Measurements from ENCODE around the gene EFNA5.

The EFNA5 gene

GRCh38 chr5:107542831-107543231, 127.9 kb downstream of the EFNA5 start:
- WGBS = 91% methylated on average over 7 of the region's 7 CpGs
- Histone ChIP-seq H3K9me3 (ENCODE audit: insufficient read depth, low read depth, low read length) (no peaks in the 10 kb centered on the region), H3K9ac (ENCODE audit: low read depth, low read length) (no peak overlapping the region), H3K36me3 (ENCODE audit: insufficient read depth, low read length) (no peaks in the 10 kb centered on the region), H3K27ac (ENCODE audit: low read depth, low read length) (no peak overlapping the region), H3K4me1 (ENCODE audit: insufficient read depth, low read length) (peaks cover 36% of the 10 kb centered on the region), H3K27me3 (ENCODE audit: insufficient read depth, low read length) (no peaks in the 10 kb centered on the region), H3K4me3 (ENCODE audit: low read length) (no peak overlapping the region)

- H3K27ac ChIP-seq (ENCODE audit: low read depth, low read length) = no peak overlapping the region
- no peaks in the 10 kb centered on the region for H3K36me3 ChIP-seq (ENCODE audit: insufficient read depth, low read length)
- WGBS = 81% methylated on average over 4 of the region's 4 CpGs
- H3K27me3 ChIP-seq (ENCODE audit: insufficient read depth, low read length) = no peaks in the 10 kb centered on the region
- no peaks in the 10 kb centered on the region for H3K9me3 ChIP-seq (ENCODE audit: insufficient read depth, low read depth, low read length)
- peaks cover 36% of the 10 kb centered on the region for H3K4me1 ChIP-seq (ENCODE audit: insufficient read depth, low read length)
- H3K9ac ChIP-seq (ENCODE audit: low read depth, low read length) = no peak overlapping the region
- H3K4me3 ChIP-seq (ENCODE audit: low read length) = no peak overlapping the region
These were observed 128.3 kb downstream of the EFNA5 start for GRCh38 chr5:107542428-107542827.

GRCh38 chr5:107541400-107541799, 129.3 kb downstream of the EFNA5 start:
- H3K27ac ChIP-seq (ENCODE audit: low read depth, low read length) = no peak overlapping the region
- H3K9ac ChIP-seq (ENCODE audit: low read depth, low read length) = no peak overlapping the region
- peaks cover 31% of the 10 kb centered on the region for H3K4me1 ChIP-seq (ENCODE audit: insufficient read depth, low read length)
- no peak overlapping the region for H3K4me3 ChIP-seq (ENCODE audit: low read length)
- no peaks in the 10 kb centered on the region for H3K36me3 ChIP-seq (ENCODE audit: insufficient read depth, low read length)
- WGBS = no CpG with 5 or more reads among the region's 1 CpG
- no peaks in the 10 kb centered on the region for H3K9me3 ChIP-seq (ENCODE audit: insufficient read depth, low read depth, low read length)
- H3K27me3 ChIP-seq (ENCODE audit: insufficient read depth, low read length) = no peaks in the 10 kb centered on the region

GRCh38 chr5:107539726-107540330, 130.9 kb downstream of the EFNA5 start:
- H3K27me3 ChIP-seq (ENCODE audit: insufficient read depth, low read length) = no peaks in the 10 kb centered on the region
- H3K4me3 ChIP-seq (ENCODE audit: low read length) = no peak overlapping the region
- H3K9me3 ChIP-seq (ENCODE audit: insufficient read depth, low read depth, low read length) = no peaks in the 10 kb centered on the region
- H3K4me1 ChIP-seq (ENCODE audit: insufficient read depth, low read length) = peaks cover 35% of the 10 kb centered on the region
- H3K9ac ChIP-seq (ENCODE audit: low read depth, low read length) = no peak overlapping the region
- 85% methylated on average over 4 of the region's 4 CpGs for WGBS
- H3K36me3 ChIP-seq (ENCODE audit: insufficient read depth, low read length) = no peaks in the 10 kb centered on the region
- no peak overlapping the region for H3K27ac ChIP-seq (ENCODE audit: low read depth, low read length)

GRCh38 chr5:107538805-107539445, 131.8 kb downstream of the EFNA5 start:
- Histone ChIP-seq H3K4me1 (ENCODE audit: insufficient read depth, low read length) (peaks cover 27% of the 10 kb centered on the region), H3K9ac (ENCODE audit: low read depth, low read length) (no peak overlapping the region), H3K27me3 (ENCODE audit: insufficient read depth, low read length) (no peaks in the 10 kb centered on the region), H3K9me3 (ENCODE audit: insufficient read depth, low read depth, low read length) (no peaks in the 10 kb centered on the region), H3K4me3 (ENCODE audit: low read length) (no peak overlapping the region), H3K27ac (ENCODE audit: low read depth, low read length) (no peak overlapping the region), H3K36me3 (ENCODE audit: insufficient read depth, low read length) (no peaks in the 10 kb centered on the region)
- WGBS = 91% methylated on average over 5 of the region's 5 CpGs

- H3K9ac ChIP-seq (ENCODE audit: low read depth, low read length) = no peak overlapping the region
- no peaks in the 10 kb centered on the region for H3K9me3 ChIP-seq (ENCODE audit: insufficient read depth, low read depth, low read length)
- no peaks in the 10 kb centered on the region for H3K36me3 ChIP-seq (ENCODE audit: insufficient read depth, low read length)
- no peaks in the 10 kb centered on the region for H3K27me3 ChIP-seq (ENCODE audit: insufficient read depth, low read length)
- no peak overlapping the region for H3K27ac ChIP-seq (ENCODE audit: low read depth, low read length)
- H3K4me3 ChIP-seq (ENCODE audit: low read length) = no peak overlapping the region
- H3K4me1 ChIP-seq (ENCODE audit: insufficient read depth, low read length) = peaks cover 21% of the 10 kb centered on the region
These were observed 132.4 kb downstream of the EFNA5 start for GRCh38 chr5:107538331-107538730.

GRCh38 chr5:107535849-107536248, 134.9 kb downstream of the EFNA5 start:
- Histone ChIP-seq H3K36me3 (ENCODE audit: insufficient read depth, low read length) (no peaks in the 10 kb centered on the region), H3K4me1 (ENCODE audit: insufficient read depth, low read length) (peaks cover 21% of the 10 kb centered on the region), H3K9ac (ENCODE audit: low read depth, low read length) (no peak overlapping the region), H3K27ac (ENCODE audit: low read depth, low read length) (no peak overlapping the region), H3K4me3 (ENCODE audit: low read length) (no peak overlapping the region), H3K27me3 (ENCODE audit: insufficient read depth, low read length) (no peaks in the 10 kb centered on the region), H3K9me3 (ENCODE audit: insufficient read depth, low read depth, low read length) (no peaks in the 10 kb centered on the region)
- WGBS = 74% methylated on average over 1 of the region's 1 CpG

- no peaks in the 10 kb centered on the region for H3K27me3 ChIP-seq (ENCODE audit: insufficient read depth, low read length)
- H3K36me3 ChIP-seq (ENCODE audit: insufficient read depth, low read length) = no peaks in the 10 kb centered on the region
- 95% methylated on average over 2 of the region's 2 CpGs for WGBS
- H3K27ac ChIP-seq (ENCODE audit: low read depth, low read length) = no peak overlapping the region
- H3K9ac ChIP-seq (ENCODE audit: low read depth, low read length) = no peak overlapping the region
- H3K4me1 ChIP-seq (ENCODE audit: insufficient read depth, low read length) = peaks cover 33% of the 10 kb centered on the region
- no peaks in the 10 kb centered on the region for H3K9me3 ChIP-seq (ENCODE audit: insufficient read depth, low read depth, low read length)
- no peak overlapping the region for H3K4me3 ChIP-seq (ENCODE audit: low read length)
These were observed 136.5 kb downstream of the EFNA5 start for GRCh38 chr5:107533910-107534876.

GRCh38 chr5:107532916-107533315, 137.8 kb downstream of the EFNA5 start:
- H3K4me1 ChIP-seq (ENCODE audit: insufficient read depth, low read length) = peaks cover 42% of the 10 kb centered on the region

GRCh38 chr5:107532169-107532878, 138.4 kb downstream of the EFNA5 start:
- no peak overlapping the region for H3K27ac ChIP-seq (ENCODE audit: low read depth, low read length)
- no peak overlapping the region for H3K9ac ChIP-seq (ENCODE audit: low read depth, low read length)
- no peak overlapping the region for H3K4me3 ChIP-seq (ENCODE audit: low read length)
- WGBS = 98% methylated on average over 10 of the region's 10 CpGs
- H3K36me3 ChIP-seq (ENCODE audit: insufficient read depth, low read length) = no peaks in the 10 kb centered on the region
- no peaks in the 10 kb centered on the region for H3K9me3 ChIP-seq (ENCODE audit: insufficient read depth, low read depth, low read length)
- no peaks in the 10 kb centered on the region for H3K27me3 ChIP-seq (ENCODE audit: insufficient read depth, low read length)
- H3K4me1 ChIP-seq (ENCODE audit: insufficient read depth, low read length) = peaks cover 45% of the 10 kb centered on the region

More at GRCh38 chr5:107532916-107533315, 137.8 kb downstream of the EFNA5 start:
- WGBS = 92% methylated on average over 5 of the region's 7 CpGs
- Histone ChIP-seq H3K27me3 (ENCODE audit: insufficient read depth, low read length) (no peaks in the 10 kb centered on the region), H3K4me3 (ENCODE audit: low read length) (no peak overlapping the region), H3K9me3 (ENCODE audit: insufficient read depth, low read depth, low read length) (no peaks in the 10 kb centered on the region), H3K36me3 (ENCODE audit: insufficient read depth, low read length) (no peaks in the 10 kb centered on the region), H3K27ac (ENCODE audit: low read depth, low read length) (no peak overlapping the region), H3K9ac (ENCODE audit: low read depth, low read length) (no peak overlapping the region)

- H3K4me3 ChIP-seq (ENCODE audit: low read length) = no peak overlapping the region
- 81% methylated on average over 7 of the region's 7 CpGs for WGBS
- H3K9ac ChIP-seq (ENCODE audit: low read depth, low read length) = no peak overlapping the region
- no peaks in the 10 kb centered on the region for H3K9me3 ChIP-seq (ENCODE audit: insufficient read depth, low read depth, low read length)
- H3K4me1 ChIP-seq (ENCODE audit: insufficient read depth, low read length) = peaks cover 51% of the 10 kb centered on the region
- no peaks in the 10 kb centered on the region for H3K36me3 ChIP-seq (ENCODE audit: insufficient read depth, low read length)
- no peak overlapping the region for H3K27ac ChIP-seq (ENCODE audit: low read depth, low read length)
- H3K27me3 ChIP-seq (ENCODE audit: insufficient read depth, low read length) = no peaks in the 10 kb centered on the region
These were observed 139.4 kb downstream of the EFNA5 start for GRCh38 chr5:107531308-107531707.
